ENCODE data around the gene MRRF.
"Not testable (repeated sequence)": the region's sequence is repeated elsewhere in the genome, so short reads cannot be mapped to it uniquely, and the experiment has no call there.

Gene MRRF

DNA sequence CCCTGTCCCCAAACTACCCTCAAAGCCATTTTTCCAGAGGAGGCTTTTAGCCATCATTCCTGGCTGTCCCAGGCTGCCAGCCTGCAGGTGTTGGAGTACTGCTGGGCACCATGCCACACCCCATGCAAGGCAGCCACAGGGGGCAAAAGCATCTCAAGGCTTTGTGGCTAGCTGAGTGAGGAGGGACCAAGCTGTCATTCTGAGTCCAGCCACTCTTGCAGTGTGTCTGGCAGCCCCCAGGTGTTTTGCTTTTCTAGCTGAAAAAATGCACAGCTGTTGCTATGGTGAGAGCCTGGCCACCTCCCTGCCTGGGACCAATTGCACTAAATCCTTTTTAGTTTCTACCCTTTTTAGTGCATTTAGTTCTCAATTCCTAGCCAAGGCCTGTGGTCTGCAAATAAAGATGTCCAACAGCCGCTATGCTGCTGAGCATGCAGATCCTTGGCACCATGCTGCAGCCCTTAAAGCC lies 55.8 kb downstream of the MRRF start:
- no peak for DNase-seq (ENCODE audit: low read depth)
- no peak overlapping the region for H3K4me3 ChIP-seq (ENCODE audit: low read length)
- TF ChIP-seq, protein P1, sequence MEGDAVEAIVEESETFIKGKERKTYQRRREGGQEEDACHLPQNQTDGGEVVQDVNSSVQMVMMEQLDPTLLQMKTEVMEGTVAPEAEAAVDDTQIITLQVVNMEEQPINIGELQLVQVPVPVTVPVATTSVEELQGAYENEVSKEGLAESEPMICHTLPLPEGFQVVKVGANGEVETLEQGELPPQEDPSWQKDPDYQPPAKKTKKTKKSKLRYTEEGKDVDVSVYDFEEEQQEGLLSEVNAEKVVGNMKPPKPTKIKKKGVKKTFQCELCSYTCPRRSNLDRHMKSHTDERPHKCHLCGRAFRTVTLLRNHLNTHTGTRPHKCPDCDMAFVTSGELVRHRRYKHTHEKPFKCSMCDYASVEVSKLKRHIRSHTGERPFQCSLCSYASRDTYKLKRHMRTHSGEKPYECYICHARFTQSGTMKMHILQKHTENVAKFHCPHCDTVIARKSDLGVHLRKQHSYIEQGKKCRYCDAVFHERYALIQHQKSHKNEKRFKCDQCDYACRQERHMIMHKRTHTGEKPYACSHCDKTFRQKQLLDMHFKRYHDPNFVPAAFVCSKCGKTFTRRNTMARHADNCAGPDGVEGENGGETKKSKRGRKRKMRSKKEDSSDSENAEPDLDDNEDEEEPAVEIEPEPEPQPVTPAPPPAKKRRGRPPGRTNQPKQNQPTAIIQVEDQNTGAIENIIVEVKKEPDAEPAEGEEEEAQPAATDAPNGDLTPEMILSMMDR (IDR thresholded peaks at IDR 0.05; ENCODE audit: insufficient read depth, low read depth, low read length, missing control alignments) = no peak

DNA sequence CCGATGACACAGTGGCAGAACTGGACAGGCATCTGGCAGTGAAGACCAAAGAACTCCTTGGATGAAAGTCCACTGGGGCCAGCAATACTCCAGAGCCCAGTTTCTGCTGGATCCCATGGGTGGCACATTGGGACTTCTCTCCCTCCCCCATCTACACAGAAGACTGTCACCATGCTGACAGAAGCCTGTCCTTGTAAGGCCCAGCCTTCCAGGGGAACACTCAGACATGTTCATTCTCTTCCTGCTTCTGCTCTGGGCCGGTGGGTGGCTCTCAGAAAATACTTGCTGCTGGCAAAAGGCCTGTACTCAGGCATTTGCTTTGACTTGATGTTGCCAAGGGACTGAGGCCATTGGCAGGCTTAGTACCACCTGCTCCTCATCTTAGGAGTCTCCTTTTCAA lies 57.9 kb downstream of the MRRF start:
- H3K4me3 ChIP-seq (ENCODE audit: low read length) = no peak overlapping the region
- TF ChIP-seq, protein P1 (IDR thresholded peaks at IDR 0.05; ENCODE audit: insufficient read depth, low read depth, low read length, missing control alignments) = no peak
- DNase-seq (ENCODE audit: low read depth) = no peak

DNA sequence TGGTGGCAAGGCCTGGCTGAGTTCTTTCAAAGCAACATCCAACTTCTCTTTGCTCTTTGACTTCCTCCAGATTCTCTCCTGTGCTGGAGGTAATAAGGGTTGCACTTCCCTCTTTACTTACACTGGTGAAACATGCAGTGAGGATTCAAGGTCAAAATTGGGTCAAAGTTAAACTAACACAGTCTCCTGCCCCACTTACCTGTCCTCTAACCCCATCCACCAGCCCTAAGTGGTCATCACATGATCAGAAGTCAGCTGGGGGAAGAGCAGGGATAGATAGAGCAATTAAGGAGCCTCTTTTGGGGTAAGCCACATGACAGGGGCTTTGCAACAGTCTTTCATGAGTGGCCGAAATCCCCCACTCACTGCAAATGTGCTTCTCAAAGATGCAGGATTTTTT lies 60.0 kb downstream of the MRRF start:
- not testable (repeated sequence) for H3K4me3 ChIP-seq (ENCODE audit: low read length); DNase-seq (ENCODE audit: low read depth)

DNA sequence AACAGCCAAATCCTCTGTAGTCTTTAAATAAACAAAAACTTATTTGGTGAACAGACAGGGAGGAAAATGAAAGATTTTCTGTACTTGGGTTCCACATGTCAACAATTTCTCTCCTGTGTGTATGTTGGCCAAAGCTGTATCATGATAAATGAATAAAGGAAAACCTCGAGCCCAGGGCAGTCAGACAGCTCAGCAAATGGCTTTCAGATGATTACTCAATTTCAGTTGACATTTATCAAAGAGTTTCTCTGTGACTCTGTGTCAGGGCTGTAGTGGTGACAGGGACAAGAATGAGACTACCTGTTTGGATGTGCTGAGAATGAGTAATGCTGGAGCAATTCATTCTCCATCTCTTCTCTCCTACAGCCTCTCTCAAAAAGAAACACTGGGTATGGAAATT lies 60.4 kb downstream of the MRRF start:
- no peak overlapping the region for H3K4me3 ChIP-seq (ENCODE audit: low read length)
- TF ChIP-seq, protein P1 (IDR thresholded peaks at IDR 0.05; ENCODE audit: insufficient read depth, low read depth, low read length, missing control alignments) = no peak
- no peak for DNase-seq (ENCODE audit: low read depth)

DNA sequence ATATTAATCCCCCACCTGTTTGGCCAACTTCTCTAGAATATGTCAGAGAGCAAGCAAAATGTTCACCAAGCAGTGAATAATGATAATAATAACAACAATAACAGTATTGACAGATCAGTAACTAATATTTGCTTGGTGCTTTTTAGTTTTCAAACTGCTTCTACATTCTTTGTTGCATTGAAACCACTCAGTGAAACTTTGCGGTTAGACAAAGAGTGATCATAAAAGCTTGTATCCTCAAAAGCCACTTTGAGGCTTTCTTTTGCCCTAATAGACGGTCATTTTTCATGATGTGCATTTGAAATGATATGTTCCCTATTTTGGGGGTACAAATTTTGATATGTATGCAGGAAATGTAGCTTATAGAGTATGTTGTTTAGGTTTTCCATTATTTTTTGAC lies 62.5 kb downstream of the MRRF start:
- TF ChIP-seq, protein P1 (IDR thresholded peaks at IDR 0.05; ENCODE audit: insufficient read depth, low read depth, low read length, missing control alignments) = no peak
- H3K4me3 ChIP-seq (ENCODE audit: low read length) = no peak overlapping the region
- DNase-seq (ENCODE audit: low read depth) = no peak

DNA sequence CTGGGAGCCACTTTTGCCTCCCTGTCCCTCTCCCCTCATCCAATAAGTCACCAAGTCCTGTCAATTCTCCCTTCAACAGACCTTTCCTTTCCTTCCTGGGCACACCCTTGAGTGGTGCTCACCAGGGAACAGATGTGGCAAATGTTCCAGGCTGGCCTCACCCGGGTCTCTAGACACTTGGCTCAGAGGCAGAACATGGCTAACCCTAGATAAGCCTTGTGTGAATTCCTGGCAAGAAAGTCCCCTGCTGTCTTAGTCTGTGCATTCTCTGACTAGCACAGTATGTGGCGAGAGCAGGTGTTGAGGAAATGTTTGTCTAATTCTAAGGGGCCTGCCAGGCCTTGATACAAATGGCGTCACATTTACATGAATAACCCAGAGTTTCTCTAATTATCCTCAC lies 64.9 kb downstream of the MRRF start:
- TF ChIP-seq, protein P1 (IDR thresholded peaks at IDR 0.05; ENCODE audit: insufficient read depth, low read depth, low read length, missing control alignments) = no peak
- DNase-seq (ENCODE audit: low read depth) = no peak

DNA sequence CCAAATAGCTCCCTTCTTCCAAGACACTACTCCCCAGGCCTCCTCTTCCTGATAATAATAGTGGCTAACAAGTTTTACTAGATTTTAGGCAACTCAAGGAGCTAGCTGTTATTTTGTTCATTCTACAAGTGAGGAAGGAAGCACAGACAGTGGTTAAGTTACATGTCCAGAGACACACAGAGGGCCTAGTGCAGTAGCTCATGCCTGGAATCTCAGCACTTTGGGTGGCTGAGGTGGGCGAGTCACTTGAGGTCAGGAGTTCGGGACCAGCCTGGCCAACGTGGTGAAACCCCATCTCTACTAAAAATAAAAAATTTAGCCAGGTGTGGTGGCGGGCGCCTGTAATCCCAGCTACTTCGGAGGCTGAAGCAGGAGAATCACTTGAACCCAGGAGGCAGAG lies 65.8 kb downstream of the MRRF start:
- not testable (repeated sequence) for DNase-seq (ENCODE audit: low read depth); H3K4me3 ChIP-seq (ENCODE audit: low read length)

More for the DNA sequence above, 64.9 kb downstream of the MRRF start:
- H3K4me3 ChIP-seq (ENCODE audit: low read length) = no peak overlapping the region

DNA sequence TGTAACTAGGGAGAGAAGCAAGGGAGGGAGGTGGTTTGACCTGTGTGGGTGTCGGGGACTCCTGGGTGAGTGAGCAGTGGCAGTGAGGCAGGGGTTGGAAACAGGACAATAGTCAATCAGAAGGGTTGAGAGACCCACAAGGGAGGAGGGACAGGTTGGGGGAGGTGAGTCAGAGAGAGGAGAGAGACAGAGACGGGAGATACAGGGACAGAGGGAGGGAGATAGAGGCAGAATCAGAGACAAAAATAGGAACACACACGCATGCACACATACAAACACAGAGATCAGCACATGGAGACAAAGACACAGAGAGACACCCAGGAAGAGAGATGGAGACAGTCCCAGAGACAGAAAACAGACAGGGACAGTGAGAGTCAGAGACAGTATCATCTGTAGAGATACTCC lies 66.8 kb downstream of the MRRF start:
- TF ChIP-seq, protein P1 (IDR thresholded peaks at IDR 0.05; ENCODE audit: insufficient read depth, low read depth, low read length, missing control alignments) = no peak
- no peak overlapping the region for H3K4me3 ChIP-seq (ENCODE audit: low read length)
- no peak for DNase-seq (ENCODE audit: low read depth)

All from epithelial cell of esophagus (primary cell).